ENCODE data around the gene TUBA8.
"Not testable (repeated sequence)": the region's sequence is repeated elsewhere in the genome, so short reads cannot be mapped to it uniquely, and the experiment has no call there.

The TUBA8 gene

GRCh38 chr22:18141004-18141403, 30.4 kb downstream of the TUBA8 start:
- H3K27me3 ChIP-seq (ENCODE audit: low read depth); H3K9me3 ChIP-seq; H3K36me3 ChIP-seq (replicated peaks); in situ Hi-C loops (cut with MboI; ENCODE audit: low sequenced_read_pairs); H3K4me1 ChIP-seq; DNase-seq (ENCODE audit: low spot score in 2 of 2); H3K4me3 ChIP-seq: not testable (repeated sequence)

GRCh38 chr22:18144105-18144504, 33.5 kb downstream of the TUBA8 start:
- no peak for DNase-seq (ENCODE audit: low spot score in 2 of 2)
- H3K4me3 ChIP-seq = no peak overlapping the region

GRCh38 chr22:18145676-18146388, 35.2 kb downstream of the TUBA8 start:
- no peak for DNase-seq (ENCODE audit: low spot score in 2 of 2)

More at GRCh38 chr22:18144105-18144504, 33.5 kb downstream of the TUBA8 start:
- in situ Hi-C loops (cut with MboI; ENCODE audit: low sequenced_read_pairs) = no loop called here
- Histone ChIP-seq H3K9me3 (no peaks in the 10 kb centered on the region), H3K4me1 (no peaks in the 10 kb centered on the region), H3K27me3 (ENCODE audit: low read depth) (no peaks in the 10 kb centered on the region), H3K36me3 (replicated peaks) (no peaks in the 10 kb centered on the region)

GRCh38 chr22:18146389-18146753, 35.8 kb downstream of the TUBA8 start:
- in situ Hi-C loops (cut with MboI; ENCODE audit: low sequenced_read_pairs) = no loop called here
- no peaks in the 10 kb centered on the region for H3K27me3 ChIP-seq (ENCODE audit: low read depth)
- H3K4me1 ChIP-seq = peaks cover 4% of the 10 kb centered on the region; the same call in 1 of the 2 replicates
- H3K9me3 ChIP-seq = no peaks in the 10 kb centered on the region
- no peak overlapping the region for H3K4me3 ChIP-seq
- no peaks in the 10 kb centered on the region for H3K36me3 ChIP-seq (replicated peaks)
- no peak for DNase-seq (ENCODE audit: low spot score in 2 of 2)

More at GRCh38 chr22:18145676-18146388, 35.2 kb downstream of the TUBA8 start:
- Histone ChIP-seq H3K9me3 (no peaks in the 10 kb centered on the region), H3K36me3 (replicated peaks) (no peaks in the 10 kb centered on the region), H3K4me3 (no peak overlapping the region), H3K4me1 (peaks cover under 1% of the 10 kb centered on the region; the same call in 1 of the 2 replicates), H3K27me3 (ENCODE audit: low read depth) (no peaks in the 10 kb centered on the region)
- in situ Hi-C loops (cut with MboI; ENCODE audit: low sequenced_read_pairs) = no loop called here

GRCh38 chr22:18147791-18148190, 37.2 kb downstream of the TUBA8 start:
- DNase-seq (ENCODE audit: low spot score in 2 of 2) = no peak
- in situ Hi-C loops (cut with MboI; ENCODE audit: low sequenced_read_pairs) = no loop called here
- H3K27me3 ChIP-seq (ENCODE audit: low read depth) = no peaks in the 10 kb centered on the region
- H3K9me3 ChIP-seq = no peaks in the 10 kb centered on the region
- peaks cover 4% of the 10 kb centered on the region; the same call in 1 of the 2 replicates for H3K4me1 ChIP-seq
- no peak overlapping the region for H3K4me3 ChIP-seq
- no peaks in the 10 kb centered on the region for H3K36me3 ChIP-seq (replicated peaks)

GRCh38 chr22:18148293-18148965, 37.8 kb downstream of the TUBA8 start:
- in situ Hi-C loops (cut with MboI; ENCODE audit: low sequenced_read_pairs) = no loop called here
- DNase-seq (ENCODE audit: low spot score in 2 of 2) = no peak

GRCh38 chr22:18152519-18152918, 41.9 kb downstream of the TUBA8 start:
- no peak overlapping the region for H3K4me3 ChIP-seq

More at GRCh38 chr22:18148293-18148965, 37.8 kb downstream of the TUBA8 start:
- Histone ChIP-seq H3K27me3 (ENCODE audit: low read depth) (no peaks in the 10 kb centered on the region), H3K4me3 (no peak overlapping the region), H3K9me3 (no peaks in the 10 kb centered on the region), H3K36me3 (replicated peaks) (no peaks in the 10 kb centered on the region), H3K4me1 (peaks cover 4% of the 10 kb centered on the region; the same call in 1 of the 2 replicates)

GRCh38 chr22:18154821-18155390, 44.3 kb downstream of the TUBA8 start:
- in situ Hi-C loops (cut with MboI; ENCODE audit: low sequenced_read_pairs) = no loop called here
- Histone ChIP-seq H3K36me3 (replicated peaks) (no peaks in the 10 kb centered on the region), H3K27me3 (ENCODE audit: low read depth) (no peaks in the 10 kb centered on the region), H3K4me1 (peaks cover 4% of the 10 kb centered on the region; the same call in 1 of the 2 replicates), H3K4me3 (no peak overlapping the region), H3K9me3 (no peaks in the 10 kb centered on the region)
- DNase-seq (ENCODE audit: low spot score in 2 of 2) = no peak

More at GRCh38 chr22:18152519-18152918, 41.9 kb downstream of the TUBA8 start:
- DNase-seq (ENCODE audit: low spot score in 2 of 2) = no peak
- Histone ChIP-seq H3K27me3 (ENCODE audit: low read depth) (no peaks in the 10 kb centered on the region), H3K36me3 (replicated peaks) (no peaks in the 10 kb centered on the region), H3K4me1 (peaks cover 4% of the 10 kb centered on the region; the same call in 1 of the 2 replicates), H3K9me3 (no peaks in the 10 kb centered on the region)
- in situ Hi-C loops (cut with MboI; ENCODE audit: low sequenced_read_pairs) = no loop called here

GRCh38 chr22:18155546-18155945, 44.9 kb downstream of the TUBA8 start:
- in situ Hi-C loops (cut with MboI; ENCODE audit: low sequenced_read_pairs); H3K4me1 ChIP-seq: not testable (repeated sequence)

GRCh38 chr22:18156878-18157713, 46.5 kb downstream of the TUBA8 start:
- Histone ChIP-seq H3K36me3 (replicated peaks) (no peaks in the 10 kb centered on the region), H3K4me3 (no peak overlapping the region), H3K9me3 (no peaks in the 10 kb centered on the region), H3K27me3 (ENCODE audit: low read depth) (no peaks in the 10 kb centered on the region), H3K4me1 (no peaks in the 10 kb centered on the region)
- in situ Hi-C loops (cut with MboI; ENCODE audit: low sequenced_read_pairs) = no loop called here
- DNase-seq (ENCODE audit: low spot score in 2 of 2) = peak; percentile 48 to 83

More at GRCh38 chr22:18155546-18155945, 44.9 kb downstream of the TUBA8 start:
- not testable (repeated sequence) for H3K36me3 ChIP-seq (replicated peaks); H3K4me3 ChIP-seq; H3K27me3 ChIP-seq (ENCODE audit: low read depth); H3K9me3 ChIP-seq; DNase-seq (ENCODE audit: low spot score in 2 of 2)

GRCh38 chr22:18157714-18158028, 47.1 kb downstream of the TUBA8 start:
- in situ Hi-C loops (cut with MboI; ENCODE audit: low sequenced_read_pairs) = no loop called here
- no peaks in the 10 kb centered on the region for H3K36me3 ChIP-seq (replicated peaks)
- DNase-seq (ENCODE audit: low spot score in 2 of 2) = no peak
- no peaks in the 10 kb centered on the region for H3K4me1 ChIP-seq
- H3K27me3 ChIP-seq (ENCODE audit: low read depth) = no peaks in the 10 kb centered on the region
- H3K4me3 ChIP-seq = no peak overlapping the region
- H3K9me3 ChIP-seq = no peaks in the 10 kb centered on the region

GRCh38 chr22:18160641-18161040, 50.0 kb downstream of the TUBA8 start:
- DNase-seq (ENCODE audit: low spot score in 2 of 2); H3K27me3 ChIP-seq (ENCODE audit: low read depth); H3K36me3 ChIP-seq (replicated peaks); H3K9me3 ChIP-seq; H3K4me1 ChIP-seq; in situ Hi-C loops (cut with MboI; ENCODE audit: low sequenced_read_pairs); H3K4me3 ChIP-seq: not testable (repeated sequence)

- in situ Hi-C loops (cut with MboI; ENCODE audit: low sequenced_read_pairs) = not testable (repeated sequence)
Measured at GRCh38 chr22:18163843-18164242, 53.2 kb downstream of the TUBA8 start.

More at GRCh38 chr22:18163843-18164242, 53.2 kb downstream of the TUBA8 start:
- H3K4me3 ChIP-seq; H3K4me1 ChIP-seq; H3K9me3 ChIP-seq; H3K27me3 ChIP-seq (ENCODE audit: low read depth); H3K36me3 ChIP-seq (replicated peaks); DNase-seq (ENCODE audit: low spot score in 2 of 2): not testable (repeated sequence)

Measured in HAP-1 (cell line).